HG02610 (cell line): ENCODE data around the gene LRRC10.

Source experiments
- ATAC-seq: cut with Tn5 transposase; IDR thresholded peaks from one replicate; pipeline ENCODE4 v1.9.1; 2021; ENCODE audit warnings: mild to moderate bottlenecking, moderate library complexity; ENCODE audit not compliant: unreplicated experiment

The LRRC10 gene

DNA sequence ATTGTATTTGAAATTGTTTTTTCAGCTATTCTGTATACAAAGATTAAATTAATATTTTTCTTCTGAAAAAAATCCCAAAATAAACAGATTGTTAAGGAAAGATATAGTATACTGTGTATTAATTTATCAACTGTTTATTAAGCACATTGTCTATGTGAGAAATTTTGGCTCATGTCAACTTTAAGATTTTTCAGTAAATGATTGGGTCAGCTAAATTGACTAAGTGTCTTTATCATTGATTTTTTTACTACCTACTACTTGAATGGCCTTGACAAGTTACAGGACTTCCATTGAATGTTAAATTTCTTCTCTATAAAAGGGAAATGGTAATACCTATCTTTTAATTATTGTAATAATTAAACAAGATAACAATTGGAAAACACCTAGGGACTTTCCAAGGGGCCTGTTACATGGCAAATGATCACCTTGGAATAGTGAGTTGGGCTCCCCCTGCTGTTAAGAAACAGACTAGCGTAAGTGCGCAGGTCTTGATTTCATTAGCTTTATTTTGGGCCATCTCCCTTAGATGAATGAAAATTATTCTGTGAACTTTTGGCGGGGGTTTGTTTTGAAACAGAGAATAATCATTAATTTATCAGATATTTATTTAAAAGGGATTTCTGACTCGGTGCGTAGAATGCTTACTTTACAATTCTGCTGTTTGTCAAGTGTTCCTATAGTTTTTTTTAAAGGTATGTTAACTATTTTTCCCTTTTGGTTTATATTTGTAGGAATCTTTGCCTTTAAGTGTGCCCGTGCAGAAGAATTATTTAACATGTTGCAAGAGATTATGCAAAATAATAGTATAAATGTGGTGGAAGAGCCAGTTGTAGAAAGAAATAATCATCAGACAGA lies 39.9 kb downstream of the LRRC10 start:
- ATAC-seq: peak; percentile 58

DNA sequence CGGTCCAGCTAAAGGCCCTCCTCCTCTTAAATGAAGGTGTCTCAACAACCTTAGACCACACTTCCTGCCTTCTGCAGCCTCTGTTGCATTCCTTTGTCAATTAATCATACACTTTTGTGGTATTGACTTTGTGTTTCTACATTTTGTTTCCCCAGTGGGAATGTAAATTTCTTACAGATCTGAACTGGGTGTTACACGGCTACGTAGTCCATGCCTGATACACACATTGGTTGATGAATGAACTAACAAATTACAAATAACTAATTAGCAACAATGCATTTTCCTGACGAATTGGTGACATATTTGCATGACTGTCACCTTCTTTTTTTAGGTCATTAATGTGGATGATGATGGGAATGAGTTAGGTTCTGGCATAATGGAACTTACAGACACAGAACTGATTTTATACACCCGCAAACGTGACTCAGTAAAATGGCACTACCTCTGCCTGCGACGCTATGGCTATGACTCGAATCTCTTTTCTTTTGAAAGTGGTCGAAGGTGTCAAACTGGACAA lies 40.6 kb downstream of the LRRC10 start:
- no peak for ATAC-seq

DNA sequence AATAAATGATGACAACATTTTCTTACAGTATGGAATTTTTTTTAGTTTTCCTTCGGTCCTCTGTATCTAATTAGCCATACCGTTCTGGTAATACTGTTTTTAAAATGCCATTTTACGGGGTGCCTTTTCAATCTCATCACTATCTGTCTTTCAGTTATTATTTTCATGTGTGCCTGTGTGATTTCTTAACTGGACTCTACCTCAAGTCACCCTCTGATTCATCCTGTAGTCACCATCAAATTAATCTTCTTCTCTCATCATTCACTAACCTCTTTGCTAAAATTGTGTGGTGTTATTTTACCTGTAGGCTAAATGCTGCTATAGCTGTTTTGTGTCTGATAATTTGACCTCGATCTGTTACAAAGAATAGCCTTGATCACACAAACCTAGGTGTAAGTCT lies 41.5 kb downstream of the LRRC10 start:
- no peak for ATAC-seq

DNA sequence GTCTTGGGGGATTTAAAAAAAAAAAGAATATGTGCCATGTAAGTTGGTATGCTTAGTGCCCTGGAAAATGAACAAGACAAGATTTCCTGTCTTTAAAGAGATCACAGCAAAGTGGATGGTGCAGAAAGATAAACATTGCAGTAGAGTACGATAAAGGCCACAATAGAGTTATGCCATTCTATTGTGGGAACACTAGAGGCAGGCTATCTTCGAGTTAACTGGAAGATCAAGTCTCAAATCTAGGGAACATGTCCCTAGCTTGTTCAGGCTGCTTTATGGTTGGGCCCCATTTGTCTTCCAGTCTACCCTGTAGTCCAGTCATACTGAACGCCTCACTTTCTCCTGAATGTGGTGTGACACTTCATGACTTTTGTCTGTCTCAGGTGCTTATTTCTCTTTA lies 44.1 kb downstream of the LRRC10 start:
- no peak for ATAC-seq

DNA sequence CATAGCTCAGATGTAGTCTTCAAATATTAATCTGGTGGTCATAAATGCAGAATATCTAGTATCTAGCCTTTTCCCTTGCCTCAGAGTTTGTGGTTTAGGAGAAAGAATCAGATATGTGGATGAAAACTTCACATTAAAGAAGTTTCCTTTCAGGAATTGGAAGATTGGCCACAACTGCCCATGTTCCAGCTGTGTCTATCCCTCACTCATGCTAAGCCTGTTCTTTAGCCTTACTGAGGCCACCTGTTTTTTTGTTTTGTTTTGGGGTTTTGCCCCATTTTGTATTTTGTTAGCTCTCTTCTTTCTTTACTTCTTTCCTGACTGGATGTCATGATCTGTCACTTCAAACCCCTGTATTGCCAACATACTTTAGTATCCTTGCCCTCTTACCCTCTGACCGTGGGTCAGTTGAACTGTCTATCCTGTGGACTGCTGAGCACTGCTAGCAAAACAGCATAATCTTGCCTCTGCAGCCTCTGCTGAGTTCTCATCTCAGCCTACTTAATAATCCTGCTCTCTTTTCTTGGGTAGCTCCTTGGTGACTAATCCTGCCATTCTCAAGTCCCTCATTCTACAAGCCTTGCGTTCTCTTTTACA lies 47.4 kb downstream of the LRRC10 start:
- no peak for ATAC-seq
